HG03460 (cell line): ENCODE results near the gene TAS2R14.

Experiments
- ATAC-seq: cut with Tn5 transposase; IDR thresholded peaks from one replicate; pipeline ENCODE4 v1.9.1; 2021; ENCODE audit not compliant: unreplicated experiment

TAS2R14 gene

GRCh38 chr12:10909462-10909861 is 29.6 kb downstream of the TAS2R14 start, which contains the start of gene TAS2R13:
Gene TAS2R13 (minus strand): TSS chr12:10909562. CDS start chr12:10909298, 264 bp downstream.
- no peak for ATAC-seq

GRCh38 chr12:10904686-10905085 is 34.4 kb downstream of the TAS2R14 start:
- no peak for ATAC-seq

- no peak for ATAC-seq
Observed at GRCh38 chr12:10901427-10901826, 37.6 kb downstream of the TAS2R14 start.

GRCh38 chr12:10900972-10901371 is 38.1 kb downstream of the TAS2R14 start:
- ATAC-seq: no peak

GRCh38 chr12:10900530-10900929 is 38.5 kb downstream of the TAS2R14 start:
- no peak for ATAC-seq

GRCh38 chr12:10896854-10897253 is 42.2 kb downstream of the TAS2R14 start:
- ATAC-seq: no peak

GRCh38 chr12:10891937-10892336 is 47.1 kb downstream of the TAS2R14 start:
- ATAC-seq: no peak

- no peak for ATAC-seq
Observed at GRCh38 chr12:10889226-10889625, 49.8 kb downstream of the TAS2R14 start.
